Choroid plexus epithelial cell (primary cell): ENCODE measurements around the gene ITPK1.

ENCODE experiments used
- DNase-seq: peaks from one replicate; pipeline ENCODE4 v3.0.0-alpha.2; 2010; ENCODE audit warnings: low read depth
- H3K4me3 ChIP-seq: 2 replicates; pipeline ENCODE4 v1.5.1; 2011; ENCODE audit warnings: low read depth, mild to moderate bottlenecking, control low read depth, low read length, moderate library complexity
- TF ChIP-seq, protein P1 (sequence below): conservative IDR thresholded peaks from 2 replicates; pipeline ENCODE4 v1.5.1; 2011; ENCODE audit warnings: low read depth, mild to moderate bottlenecking, control low read depth, inconsistent platforms, low read length, moderate library complexity

The ITPK1 gene

DNA sequence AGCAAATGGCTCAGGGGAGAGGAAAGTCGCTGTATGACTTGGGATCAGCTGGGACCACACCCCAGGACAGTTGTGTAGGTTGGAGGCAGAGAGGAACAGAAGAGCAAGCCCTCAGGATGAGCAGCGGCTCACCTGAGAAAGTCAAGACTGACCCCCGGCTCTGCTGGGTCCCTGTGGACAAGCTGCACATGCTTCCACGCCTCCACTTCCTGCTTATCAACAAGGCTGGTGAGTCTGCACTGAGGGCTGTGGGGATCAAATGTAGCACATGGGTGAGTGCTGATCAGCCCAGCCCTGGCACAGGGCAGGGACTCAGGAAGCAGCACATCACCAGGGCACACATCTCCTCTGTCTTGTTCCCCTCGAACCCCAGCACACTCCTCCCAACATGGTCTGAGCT lies 100.7 kb downstream of the ITPK1 start:
- TF ChIP-seq, protein P1, sequence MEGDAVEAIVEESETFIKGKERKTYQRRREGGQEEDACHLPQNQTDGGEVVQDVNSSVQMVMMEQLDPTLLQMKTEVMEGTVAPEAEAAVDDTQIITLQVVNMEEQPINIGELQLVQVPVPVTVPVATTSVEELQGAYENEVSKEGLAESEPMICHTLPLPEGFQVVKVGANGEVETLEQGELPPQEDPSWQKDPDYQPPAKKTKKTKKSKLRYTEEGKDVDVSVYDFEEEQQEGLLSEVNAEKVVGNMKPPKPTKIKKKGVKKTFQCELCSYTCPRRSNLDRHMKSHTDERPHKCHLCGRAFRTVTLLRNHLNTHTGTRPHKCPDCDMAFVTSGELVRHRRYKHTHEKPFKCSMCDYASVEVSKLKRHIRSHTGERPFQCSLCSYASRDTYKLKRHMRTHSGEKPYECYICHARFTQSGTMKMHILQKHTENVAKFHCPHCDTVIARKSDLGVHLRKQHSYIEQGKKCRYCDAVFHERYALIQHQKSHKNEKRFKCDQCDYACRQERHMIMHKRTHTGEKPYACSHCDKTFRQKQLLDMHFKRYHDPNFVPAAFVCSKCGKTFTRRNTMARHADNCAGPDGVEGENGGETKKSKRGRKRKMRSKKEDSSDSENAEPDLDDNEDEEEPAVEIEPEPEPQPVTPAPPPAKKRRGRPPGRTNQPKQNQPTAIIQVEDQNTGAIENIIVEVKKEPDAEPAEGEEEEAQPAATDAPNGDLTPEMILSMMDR: no peak
- no peak overlapping the region for H3K4me3 ChIP-seq
- no peak for DNase-seq

DNA sequence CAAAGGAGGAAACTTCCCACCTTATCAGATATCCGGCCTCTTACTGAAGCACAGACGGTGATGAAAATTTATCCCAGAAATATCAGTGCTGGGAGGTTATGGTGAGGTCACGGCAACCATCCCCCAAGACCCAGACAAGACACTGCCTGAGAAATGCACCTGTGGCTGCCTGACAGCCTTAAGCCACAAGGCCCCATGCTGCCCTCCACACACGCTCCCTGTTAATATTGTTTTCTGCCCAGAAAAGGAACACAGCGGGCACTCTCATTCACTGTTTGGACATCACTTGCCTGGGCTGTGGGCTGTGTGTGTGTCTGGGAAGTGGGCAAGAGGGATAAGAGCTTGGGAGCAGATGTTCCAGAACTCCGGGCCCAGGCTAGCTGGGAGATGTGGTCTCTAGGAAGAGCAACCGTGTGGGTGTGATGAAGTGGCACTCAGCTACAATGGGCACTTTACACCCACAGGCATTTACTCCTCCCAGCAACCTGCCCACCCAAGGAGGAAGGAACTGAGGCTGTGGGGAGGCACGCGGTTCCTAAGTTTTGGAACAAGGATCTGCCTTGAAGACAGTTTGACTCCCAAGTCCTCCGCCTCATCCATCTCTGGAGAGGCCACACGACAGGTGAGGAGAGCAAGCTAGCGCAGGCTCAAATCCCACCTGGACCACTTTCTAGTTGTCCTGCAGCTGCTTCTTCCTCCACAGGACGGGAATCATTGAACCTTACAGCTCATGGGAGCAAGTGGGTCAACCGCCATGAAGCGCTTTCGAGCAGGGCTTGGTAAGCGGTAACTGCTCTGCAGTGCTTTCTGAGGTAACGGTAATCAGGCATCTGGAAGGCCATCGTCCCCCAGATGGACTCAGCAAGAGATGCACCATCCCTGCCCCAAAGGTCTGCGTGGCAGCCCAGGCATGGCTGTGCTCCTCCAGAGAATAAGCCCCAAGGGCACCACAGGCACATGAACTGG lies 101.4 kb downstream of the ITPK1 start:
- DNase-seq: no peak
- TF ChIP-seq, protein P1: no peak
- H3K4me3 ChIP-seq: no peak overlapping the region

DNA sequence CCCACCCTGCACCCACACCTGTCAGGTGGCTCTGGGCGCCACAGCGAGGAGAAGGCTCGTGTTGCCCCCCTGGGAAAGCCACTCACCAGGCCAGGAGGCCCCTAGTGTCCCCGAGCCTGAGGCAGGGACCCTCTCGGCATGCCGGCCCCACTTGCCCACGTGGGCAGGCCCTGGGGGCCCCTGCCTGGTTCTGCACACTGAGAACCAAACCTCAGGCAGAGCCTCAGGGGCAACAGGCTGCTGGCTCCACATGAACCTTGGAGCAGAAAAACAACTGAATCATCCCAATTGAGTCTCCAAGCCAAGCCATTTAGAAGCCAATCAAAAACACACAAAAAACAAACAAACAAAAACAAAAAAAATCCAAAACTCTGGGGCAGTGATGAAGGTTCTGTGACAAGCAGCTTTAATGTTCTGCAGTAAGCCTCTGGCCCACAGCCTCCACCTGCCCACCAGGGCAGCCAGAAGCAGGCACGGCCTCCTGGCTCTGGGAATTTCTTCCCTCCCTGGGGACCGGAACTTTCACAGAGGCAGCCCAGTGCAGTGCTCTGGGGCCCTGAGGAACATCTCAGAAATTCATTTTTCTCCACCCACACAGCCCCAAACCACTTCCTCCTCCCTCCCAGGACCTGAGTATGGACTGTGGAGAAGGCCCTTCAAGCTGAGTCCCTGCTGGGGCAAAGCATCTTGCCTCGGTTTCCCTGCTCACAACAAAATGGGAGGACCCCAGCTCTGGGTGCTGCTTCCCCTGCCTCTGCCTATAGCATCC lies 102.6 kb downstream of the ITPK1 start:
- DNase-seq: peak; percentile 54
- H3K4me3 ChIP-seq: no peak overlapping the region
- TF ChIP-seq, protein P1: no peak

DNA sequence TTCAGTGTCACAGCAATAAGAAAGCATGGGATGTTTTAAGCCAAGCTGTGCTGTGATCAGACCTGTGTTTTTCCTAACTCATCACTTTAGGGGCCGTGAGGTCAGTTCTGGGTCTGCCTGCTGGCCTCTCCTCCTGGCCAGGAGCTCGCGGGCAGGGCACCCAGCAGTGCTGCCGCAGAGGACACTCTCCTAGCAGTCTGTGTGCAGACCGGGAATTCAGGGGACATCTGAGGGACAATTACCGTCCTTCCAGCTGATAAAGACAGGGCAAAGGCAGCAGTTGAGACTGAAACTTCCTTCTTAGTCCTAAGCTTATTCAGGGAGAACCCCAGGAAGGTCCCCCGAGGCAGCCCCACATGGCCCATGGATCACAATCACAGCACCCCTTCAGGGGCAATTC lies 103.2 kb downstream of the ITPK1 start:
- no peak overlapping the region for H3K4me3 ChIP-seq
- TF ChIP-seq, protein P1: no peak
- DNase-seq: no peak

DNA sequence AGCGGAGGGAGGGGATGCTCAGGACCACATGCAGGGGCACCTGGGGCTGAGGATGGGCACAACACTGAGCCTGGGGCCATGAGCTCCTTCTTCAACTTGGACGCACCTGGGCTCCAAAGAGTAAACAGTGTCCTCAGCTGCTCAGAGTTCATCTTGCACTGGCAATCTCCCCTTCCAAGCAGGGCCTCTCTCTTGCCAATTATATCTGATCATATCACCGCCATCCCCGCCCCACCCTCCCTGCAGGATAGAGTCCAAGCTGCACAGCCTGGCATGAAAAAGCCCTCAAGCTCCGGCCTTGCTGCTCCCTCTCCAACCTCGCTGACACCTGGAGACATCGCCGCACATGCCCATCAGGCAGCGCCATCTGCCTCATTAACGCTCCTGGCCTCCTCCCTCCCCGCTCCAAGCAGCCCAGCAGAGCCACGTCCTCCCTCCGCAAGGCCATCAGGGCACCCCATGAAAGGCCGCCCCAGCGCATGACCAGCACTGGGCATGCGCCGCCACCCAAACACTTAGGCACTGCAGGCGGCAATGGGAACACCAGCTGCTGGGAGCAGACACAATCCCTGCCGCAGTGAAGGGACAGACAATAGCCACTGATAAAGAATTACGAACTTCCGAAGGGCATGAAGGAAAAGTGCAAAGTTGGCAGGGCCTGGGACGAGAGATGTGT lies 103.9 kb downstream of the ITPK1 start:
- H3K4me3 ChIP-seq: no peak overlapping the region
- TF ChIP-seq, protein P1: no peak
- DNase-seq: no peak

DNA sequence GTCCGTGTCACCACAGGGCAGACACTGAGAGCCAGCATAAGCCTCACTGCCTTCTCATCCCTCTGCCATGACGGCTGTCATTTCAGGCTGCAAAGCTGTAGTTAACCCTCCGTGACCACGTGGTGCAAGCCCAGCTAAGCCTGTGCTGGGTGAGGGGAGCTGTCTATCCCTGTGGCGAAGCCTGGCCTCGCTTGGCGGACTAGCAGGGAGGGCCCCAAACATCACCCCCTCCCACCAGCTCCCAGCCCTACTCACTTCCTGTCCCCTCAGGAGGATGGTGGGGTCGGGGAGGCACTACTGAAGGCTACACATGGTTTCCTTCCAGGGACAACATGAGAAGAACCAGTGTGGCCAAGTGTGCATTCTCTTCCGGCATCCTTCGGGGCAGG lies 104.6 kb downstream of the ITPK1 start:
- H3K4me3 ChIP-seq: no peak overlapping the region
- TF ChIP-seq, protein P1: no peak
- DNase-seq: no peak
